IPS-15b (cell line): ENCODE results near the gene DCUN1D1.

Experiments used
- H3K27me3 ChIP-seq: one replicate; pipeline ENCODE4 v1.6.1; 2013; ENCODE audit warnings: low read length; ENCODE audit not compliant: control insufficient read depth, insufficient read depth
- H3K36me3 ChIP-seq: one replicate; pipeline ENCODE4 v1.6.1; 2013; ENCODE audit warnings: low read length; ENCODE audit not compliant: control insufficient read depth, insufficient read depth
- H3K4me1 ChIP-seq: one replicate; pipeline ENCODE4 v1.6.1; 2013; ENCODE audit warnings: mild to moderate bottlenecking, low read length; ENCODE audit not compliant: control insufficient read depth, insufficient read depth
- H3K4me3 ChIP-seq: one replicate; pipeline ENCODE4 v1.5.1; 2013; ENCODE audit warnings: low read depth, low read length
- H3K9ac ChIP-seq: one replicate; pipeline ENCODE4 v1.6.1; 2013; ENCODE audit warnings: low read depth, mild to moderate bottlenecking, low read length
- H3K9me3 ChIP-seq: one replicate; pipeline ENCODE4 v1.6.1; 2013; ENCODE audit warnings: mild to moderate bottlenecking, low read length; ENCODE audit not compliant: control insufficient read depth, insufficient read depth

The DCUN1D1 gene

GRCh38 chr3:182954553-182955235, 25.6 kb downstream of the DCUN1D1 start:
- H3K9me3 ChIP-seq: no peaks in the 10 kb centered on the region
- no peak overlapping the region for H3K9ac ChIP-seq
- no peaks in the 10 kb centered on the region for H3K27me3 ChIP-seq
- no peak overlapping the region for H3K4me3 ChIP-seq
- peaks cover 4% of the 10 kb centered on the region for H3K4me1 ChIP-seq
- H3K36me3 ChIP-seq: peaks cover 2% of the 10 kb centered on the region

DNA sequence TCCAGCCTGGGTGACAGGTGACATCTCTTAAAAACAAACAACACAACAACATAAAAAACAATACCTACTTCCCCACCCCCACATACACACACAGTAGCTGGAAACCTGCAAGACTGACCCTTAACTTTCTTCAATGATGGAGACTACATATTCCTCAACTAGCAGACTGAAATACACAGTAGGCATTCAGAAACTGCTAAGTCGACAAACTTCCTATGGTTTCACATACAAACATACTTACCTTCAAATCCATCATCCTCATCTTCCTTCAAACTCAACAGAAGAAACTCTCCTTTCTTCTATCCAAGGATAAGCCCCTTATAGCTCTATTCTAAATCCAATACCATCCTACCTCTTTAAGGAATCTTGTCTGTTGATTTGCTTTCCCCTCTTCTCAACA, 30.6 kb downstream of the DCUN1D1 start:
- no peaks in the 10 kb centered on the region for H3K9me3 ChIP-seq
- H3K36me3 ChIP-seq: peaks cover 2% of the 10 kb centered on the region
- no peaks in the 10 kb centered on the region for H3K27me3 ChIP-seq

DNA sequence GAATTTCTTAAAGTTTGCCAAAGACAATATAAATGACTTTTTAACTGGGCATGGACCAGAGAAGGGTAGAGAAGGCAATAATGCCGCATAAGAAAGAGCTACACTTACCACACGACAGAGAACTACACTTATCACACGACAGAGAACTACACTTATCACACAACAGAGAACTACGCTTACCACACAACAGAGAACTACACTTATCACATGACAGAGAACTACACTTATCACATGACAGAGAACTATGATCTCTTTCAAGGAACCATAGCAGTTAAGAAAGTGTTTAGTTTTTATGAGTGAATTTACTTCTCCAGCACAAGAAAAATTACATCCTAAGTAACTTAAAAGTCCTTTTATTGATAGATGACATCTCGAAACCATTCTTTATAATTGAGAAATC, 32.0 kb downstream of the DCUN1D1 start:
- peaks cover 16% of the 10 kb centered on the region for H3K4me1 ChIP-seq
- no peak overlapping the region for H3K9ac ChIP-seq
- H3K4me3 ChIP-seq: no peak overlapping the region
- H3K36me3 ChIP-seq: peaks cover 2% of the 10 kb centered on the region
- no peaks in the 10 kb centered on the region for H3K27me3 ChIP-seq
- no peaks in the 10 kb centered on the region for H3K9me3 ChIP-seq

More for the DNA sequence above, 30.6 kb downstream of the DCUN1D1 start:
- no peak overlapping the region for H3K9ac ChIP-seq
- H3K4me1 ChIP-seq: peaks cover 10% of the 10 kb centered on the region
- no peak overlapping the region for H3K4me3 ChIP-seq

DNA sequence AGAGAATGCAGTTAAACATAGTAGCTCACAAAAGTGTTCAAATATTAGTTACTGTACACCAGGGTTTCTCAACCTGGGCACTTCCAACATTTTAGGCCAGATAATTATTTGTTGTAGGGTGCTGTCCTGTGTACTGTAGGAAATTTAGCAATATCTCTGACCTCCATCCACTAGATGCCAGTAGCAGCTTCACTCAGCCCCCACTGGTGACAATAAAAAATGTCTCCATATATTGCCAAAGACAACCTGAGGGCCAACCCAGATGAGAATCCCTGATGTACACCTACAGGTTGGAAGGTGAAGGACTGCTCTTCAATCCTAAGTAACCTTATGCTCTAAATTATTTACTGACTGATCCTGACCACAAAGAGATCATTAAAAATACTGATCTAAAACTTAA, 32.5 kb downstream of the DCUN1D1 start:
- Histone ChIP-seq H3K9me3 (no peaks in the 10 kb centered on the region), H3K36me3 (peaks cover 2% of the 10 kb centered on the region), H3K4me1 (peaks cover 16% of the 10 kb centered on the region), H3K9ac (no peak overlapping the region), H3K27me3 (no peaks in the 10 kb centered on the region), H3K4me3 (no peak overlapping the region)

DNA sequence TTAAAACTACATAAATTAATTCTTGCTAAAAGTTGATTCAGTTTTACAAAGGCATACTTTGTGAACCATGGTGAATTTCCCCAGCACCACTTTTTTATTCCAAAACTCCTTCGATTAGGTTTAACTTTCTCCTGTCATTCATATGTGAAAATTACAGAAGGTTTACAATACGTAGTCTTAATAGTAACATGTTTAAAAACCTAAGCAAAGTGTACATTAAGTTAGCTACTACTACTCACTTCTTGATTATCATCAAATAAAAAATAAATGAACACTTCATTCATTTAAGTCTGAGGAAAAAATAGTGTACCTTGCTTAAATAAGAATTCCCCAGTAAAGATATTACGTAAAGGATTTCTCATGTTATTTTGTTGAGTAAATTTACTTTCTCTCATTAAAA, 38.6 kb downstream of the DCUN1D1 start:
- H3K27me3 ChIP-seq: no peaks in the 10 kb centered on the region
- H3K36me3 ChIP-seq: no peaks in the 10 kb centered on the region
- H3K4me3 ChIP-seq: no peak overlapping the region
- H3K4me1 ChIP-seq: peaks cover 19% of the 10 kb centered on the region
- no peaks in the 10 kb centered on the region for H3K9me3 ChIP-seq
- H3K9ac ChIP-seq: no peak overlapping the region

DNA sequence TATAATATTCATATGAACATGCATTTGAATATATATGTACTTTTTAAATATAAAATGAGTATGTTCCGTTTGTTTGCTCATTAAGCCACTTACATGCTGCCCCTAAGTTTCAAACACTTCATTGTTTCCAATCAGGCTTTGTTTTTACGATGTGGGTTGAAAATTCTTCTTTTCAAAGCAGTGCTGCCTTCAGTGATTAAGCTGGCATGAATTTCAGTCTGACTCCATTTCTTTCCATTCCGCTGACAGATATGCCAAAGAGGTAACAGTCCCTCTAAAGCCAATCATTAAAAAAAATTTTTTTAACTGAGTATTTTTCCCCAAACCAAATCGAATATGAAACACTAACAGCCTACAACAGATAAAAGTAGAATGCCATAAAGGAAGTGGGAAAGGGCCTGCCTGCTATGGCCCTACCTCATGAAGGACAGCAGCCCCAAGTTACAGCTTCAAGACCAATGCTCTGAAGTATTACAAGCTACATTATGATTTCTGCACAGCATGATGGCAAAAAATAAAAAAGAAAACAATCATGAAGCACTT, 40.0 kb downstream of the DCUN1D1 start:
- Histone ChIP-seq H3K9me3 (no peaks in the 10 kb centered on the region), H3K4me1 (peaks cover 14% of the 10 kb centered on the region), H3K4me3 (no peak overlapping the region), H3K36me3 (no peaks in the 10 kb centered on the region), H3K27me3 (no peaks in the 10 kb centered on the region), H3K9ac (no peak overlapping the region)

DNA sequence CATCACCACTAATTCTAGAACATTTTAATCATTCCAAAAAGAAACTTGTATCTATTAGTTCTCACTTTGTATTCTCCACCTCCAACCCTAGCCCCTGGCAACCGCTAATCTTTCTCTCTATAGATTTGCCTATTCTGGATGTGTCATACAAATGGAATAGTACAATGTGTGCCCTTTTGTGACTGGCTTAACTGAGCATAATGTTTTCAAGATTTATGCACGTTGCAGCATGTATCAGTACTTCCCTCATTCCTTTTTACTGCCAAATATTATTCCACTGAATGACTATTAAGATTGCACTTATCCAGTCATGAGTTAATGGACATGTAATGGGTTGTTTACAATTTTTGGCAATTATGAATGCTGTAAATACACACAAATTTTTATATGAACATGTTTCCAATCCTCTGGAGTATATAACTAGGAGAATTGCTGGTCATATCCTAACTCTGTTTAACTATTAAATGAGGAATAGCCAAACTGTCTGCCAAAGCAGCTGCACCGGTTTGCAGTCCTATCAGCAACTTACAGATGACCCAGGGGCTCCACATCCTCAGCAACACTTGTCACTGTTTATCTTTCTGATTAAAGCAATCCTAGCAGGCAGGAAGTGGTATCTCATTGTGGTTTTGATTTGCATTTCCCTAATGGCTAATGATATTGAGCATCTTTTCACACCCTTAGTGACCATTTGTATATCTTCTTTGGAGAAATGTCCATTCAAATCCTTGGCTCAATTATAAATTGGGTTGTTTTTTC, 42.9 kb downstream of the DCUN1D1 start:
- no peaks in the 10 kb centered on the region for H3K36me3 ChIP-seq
- no peak overlapping the region for H3K9ac ChIP-seq
- no peak overlapping the region for H3K4me3 ChIP-seq
- H3K4me1 ChIP-seq: peaks cover 2% of the 10 kb centered on the region
- H3K9me3 ChIP-seq: no peaks in the 10 kb centered on the region
- H3K27me3 ChIP-seq: no peaks in the 10 kb centered on the region

DNA sequence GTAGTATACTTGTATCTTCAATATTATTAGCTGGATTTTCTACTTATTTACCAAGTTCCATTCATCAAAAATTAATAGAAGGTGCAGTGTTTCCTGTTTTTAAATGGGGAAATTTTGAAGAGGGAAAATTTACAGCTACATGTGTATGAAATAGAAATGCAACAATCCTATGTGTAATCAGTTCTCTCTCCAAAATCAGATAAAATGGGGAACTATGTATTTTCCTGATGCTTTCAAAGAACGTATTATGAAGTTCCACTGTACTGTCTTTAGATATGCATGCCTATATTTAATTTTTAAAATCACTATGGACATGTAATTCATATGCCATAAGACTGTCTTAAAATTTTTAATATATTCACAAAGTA, 43.4 kb downstream of the DCUN1D1 start:
- no peaks in the 10 kb centered on the region for H3K9me3 ChIP-seq
- H3K9ac ChIP-seq: no peak overlapping the region
- no peak overlapping the region for H3K4me3 ChIP-seq
- H3K27me3 ChIP-seq: no peaks in the 10 kb centered on the region
- no peaks in the 10 kb centered on the region for H3K36me3 ChIP-seq
- H3K4me1 ChIP-seq: peaks cover 2% of the 10 kb centered on the region

GRCh38 chr3:182936239-182936917, 44.0 kb downstream of the DCUN1D1 start:
- H3K9me3 ChIP-seq: no peaks in the 10 kb centered on the region

GRCh38 chr3:182935803-182936202, 44.5 kb downstream of the DCUN1D1 start:
- no peaks in the 10 kb centered on the region for H3K36me3 ChIP-seq
- H3K9ac ChIP-seq: no peak overlapping the region
- no peak overlapping the region for H3K4me3 ChIP-seq
- H3K27me3 ChIP-seq: no peaks in the 10 kb centered on the region
- no peaks in the 10 kb centered on the region for H3K9me3 ChIP-seq
- H3K4me1 ChIP-seq: peaks cover 2% of the 10 kb centered on the region

More at GRCh38 chr3:182936239-182936917, 44.0 kb downstream of the DCUN1D1 start:
- no peaks in the 10 kb centered on the region for H3K27me3 ChIP-seq
- H3K9ac ChIP-seq: no peak overlapping the region
- no peak overlapping the region for H3K4me3 ChIP-seq
- peaks cover 2% of the 10 kb centered on the region for H3K4me1 ChIP-seq
- no peaks in the 10 kb centered on the region for H3K36me3 ChIP-seq

DNA sequence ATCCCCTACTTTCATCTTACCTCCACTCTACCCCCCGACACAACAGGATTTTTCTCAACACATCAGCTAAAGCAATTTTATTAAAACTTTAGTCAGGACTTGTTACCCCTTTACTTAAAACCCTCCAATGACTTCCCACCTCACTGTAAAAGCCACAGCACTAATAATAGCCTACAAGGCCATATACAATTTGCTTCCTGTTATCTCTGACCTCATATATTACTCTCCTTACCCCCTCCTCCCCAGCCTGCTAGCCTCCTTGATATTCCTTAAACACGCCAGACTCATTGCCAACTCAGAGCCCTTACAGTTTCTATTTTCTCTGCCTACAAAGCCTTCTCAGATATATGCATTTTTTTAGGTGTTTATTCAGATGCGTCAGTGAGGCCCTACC, 54.4 kb downstream of the DCUN1D1 start:
- Histone ChIP-seq H3K27me3 (no peaks in the 10 kb centered on the region), H3K36me3 (no peaks in the 10 kb centered on the region), H3K9me3 (no peaks in the 10 kb centered on the region), H3K9ac (no peak overlapping the region), H3K4me3 (no peak overlapping the region), H3K4me1 (peaks cover under 1% of the 10 kb centered on the region)
